OCI-LY7 (cell line): ENCODE measurements around the gene GDNF. TPM values are rescaled to one million over a fixed set of nuclear protein-coding genes. Genes with fewer than 3 reads are reported as not detected.

Experiments used
- BruUV-seq: library from RNA; stranded (reverse); fragments of 400-500 nt; replicated peaks from 2 replicates; lab custom pipeline; 2021; lab: Mats Ljungman, UMichigan
- CTCF ChIA-PET: fragments of 300-600 bp; sonication (Branson Sonifier 250); formaldehyde crosslinking; loops from one replicate; lab custom pipeline; 2022; ENCODE audit warnings: antibody characterized with exemption; ENCODE audit not compliant: unreplicated experiment; lab: Charles Lee
- POLR2A ChIA-PET: fragments of 300-600 bp; sonication (Branson Sonifier 250); formaldehyde crosslinking; loops from one replicate; lab custom pipeline; 2022; ENCODE audit warnings: antibody characterized with exemption; lab: Charles Lee
- DNase-seq: peaks from one replicate; pipeline ENCODE4 v3.0.0-alpha.2; 2015; ENCODE audit warnings: low spot score
- H2AFZ ChIP-seq: fragments of 200-600 bp; sonication (generic), shearing (Covaris generic); 2 replicates; pipeline ENCODE4 v1.6.1; 2014; ENCODE audit warnings: mild to moderate bottlenecking, antibody characterized with exemption, low read length, moderate library complexity
- H3K27ac ChIP-seq: fragments of 200-600 bp; sonication (generic); 2 replicates; pipeline ENCODE4 v1.5.1; 2014; ENCODE audit warnings: mixed run types, low read depth, mild to moderate bottlenecking, moderate library complexity, low read length, inconsistent platforms; ENCODE audit not compliant: poor library complexity, severe bottlenecking
- H3K36me3 ChIP-seq: fragments of 200-600 bp; sonication (generic); 2 replicates; pipeline ENCODE4 v1.6.1; 2014; ENCODE audit warnings: mild to moderate bottlenecking, antibody characterized with exemption, low read length, moderate library complexity, mixed read lengths; ENCODE audit not compliant: insufficient read depth
- H3K4me1 ChIP-seq: fragments of 200-600 bp; sonication (generic); 2 replicates; pipeline ENCODE4 v1.5.1; 2014; ENCODE audit warnings: mild to moderate bottlenecking, low read length; ENCODE audit not compliant: insufficient read depth, poor library complexity, severe bottlenecking
- H3K4me2 ChIP-seq: fragments of 200-600 bp; sonication (generic); 2 replicates; pipeline ENCODE4 v1.6.1; 2014; ENCODE audit warnings: mild to moderate bottlenecking, low read length
- H3K4me3 ChIP-seq: fragments of 200-600 bp; sonication (generic); 2 replicates; pipeline ENCODE4 v1.5.1; 2014; ENCODE audit warnings: mild to moderate bottlenecking, low read depth, low read length; ENCODE audit not compliant: poor library complexity, severe bottlenecking
- H3K79me2 ChIP-seq: fragments of 200-600 bp; sonication (generic); 2 replicates; pipeline ENCODE4 v1.6.1; 2016; ENCODE audit warnings: low read depth, mild to moderate bottlenecking, low read length, moderate library complexity, mixed read lengths; ENCODE audit not compliant: insufficient read depth
- H3K9me2 ChIP-seq: fragments of 200-600 bp; sonication (generic); 2 replicates; pipeline ENCODE4 v1.6.1; 2016; ENCODE audit warnings: mild to moderate bottlenecking, low read length, mixed read lengths; ENCODE audit not compliant: insufficient read depth
- H3K9me3 ChIP-seq: fragments of 200-600 bp; sonication (generic); 2 replicates; pipeline ENCODE4 v1.6.1; 2014; ENCODE audit warnings: mild to moderate bottlenecking, mixed run types, low read length, mixed read lengths
- H4K20me1 ChIP-seq: fragments of 200-600 bp; sonication (generic); 2 replicates; pipeline ENCODE4 v1.6.1; 2014; ENCODE audit warnings: mild to moderate bottlenecking, antibody characterized with exemption, low read length, moderate library complexity, mixed read lengths; ENCODE audit not compliant: insufficient read depth
- EZH2phosphoT487 ChIP-seq: fragments of 200-600 bp; sonication (generic); IDR thresholded peaks from 2 replicates; pipeline ENCODE4 v1.6.1; 2018; ENCODE audit warnings: low read depth, borderline replicate concordance, mild to moderate bottlenecking, mixed run types, antibody characterized with exemption, low read length, moderate library complexity, mixed read lengths
- intact Hi-C: fragments of 100-400 bp; cut with micrococcal nuclease; formaldehyde crosslinking; loops from one replicate; pipeline ENCODE4 v1.10.0; 2022; ENCODE audit not compliant: unreplicated experiment
- total RNA-seq, 2 experiments: library from RNA; depleted of rRNA in 1 of 2; stranded (reverse); fragments of >200 nt in 1 of 2; shearing (Covaris generic) in 1 of 2; gene quantifications; 2 replicates each; pipeline ENCODE4 v1.2.3, GENCODE V29; 2014 to 2022
- TF ChIP-seq, protein P1 (sequence below): fragments of 200-600 bp; sonication (generic); conservative IDR thresholded peaks from 2 replicates; pipeline ENCODE4 v1.5.1; 2014; ENCODE audit warnings: mild to moderate bottlenecking, antibody characterized with exemption, low read length, moderate library complexity, mixed read lengths

The GDNF gene
- total RNA-seq, 2 experiments from 2014 or later, result 0.03 TPM; not detected in 1

- no peaks in the 10 kb centered on the region for H4K20me1 ChIP-seq
- TF ChIP-seq, protein P1, sequence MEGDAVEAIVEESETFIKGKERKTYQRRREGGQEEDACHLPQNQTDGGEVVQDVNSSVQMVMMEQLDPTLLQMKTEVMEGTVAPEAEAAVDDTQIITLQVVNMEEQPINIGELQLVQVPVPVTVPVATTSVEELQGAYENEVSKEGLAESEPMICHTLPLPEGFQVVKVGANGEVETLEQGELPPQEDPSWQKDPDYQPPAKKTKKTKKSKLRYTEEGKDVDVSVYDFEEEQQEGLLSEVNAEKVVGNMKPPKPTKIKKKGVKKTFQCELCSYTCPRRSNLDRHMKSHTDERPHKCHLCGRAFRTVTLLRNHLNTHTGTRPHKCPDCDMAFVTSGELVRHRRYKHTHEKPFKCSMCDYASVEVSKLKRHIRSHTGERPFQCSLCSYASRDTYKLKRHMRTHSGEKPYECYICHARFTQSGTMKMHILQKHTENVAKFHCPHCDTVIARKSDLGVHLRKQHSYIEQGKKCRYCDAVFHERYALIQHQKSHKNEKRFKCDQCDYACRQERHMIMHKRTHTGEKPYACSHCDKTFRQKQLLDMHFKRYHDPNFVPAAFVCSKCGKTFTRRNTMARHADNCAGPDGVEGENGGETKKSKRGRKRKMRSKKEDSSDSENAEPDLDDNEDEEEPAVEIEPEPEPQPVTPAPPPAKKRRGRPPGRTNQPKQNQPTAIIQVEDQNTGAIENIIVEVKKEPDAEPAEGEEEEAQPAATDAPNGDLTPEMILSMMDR, result no peak
- TF ChIP-seq EZH2phosphoT487, result no peak
- H3K4me3 ChIP-seq, result no peak overlapping the region
- no peaks in the 10 kb centered on the region for H3K79me2 ChIP-seq
- no peak for DNase-seq
- no peak overlapping the region for H3K4me2 ChIP-seq
- no peak overlapping the region for H2AFZ ChIP-seq
- no peaks in the 10 kb centered on the region for H3K4me1 ChIP-seq
- no peaks in the 10 kb centered on the region for H3K36me3 ChIP-seq
- H3K9me2 ChIP-seq, result no peaks in the 10 kb centered on the region
- no TSS peak for BruUV-seq
- POLR2A ChIA-PET, result no interaction called here
- CTCF ChIA-PET, result no interaction called here
- no peaks in the 10 kb centered on the region for H3K9me3 ChIP-seq
- intact Hi-C loops, result no loop called here
- no peak overlapping the region for H3K27ac ChIP-seq
These were observed 15.6 kb upstream of the GDNF start for GRCh38 chr5:37855438-37855837.

DNA sequence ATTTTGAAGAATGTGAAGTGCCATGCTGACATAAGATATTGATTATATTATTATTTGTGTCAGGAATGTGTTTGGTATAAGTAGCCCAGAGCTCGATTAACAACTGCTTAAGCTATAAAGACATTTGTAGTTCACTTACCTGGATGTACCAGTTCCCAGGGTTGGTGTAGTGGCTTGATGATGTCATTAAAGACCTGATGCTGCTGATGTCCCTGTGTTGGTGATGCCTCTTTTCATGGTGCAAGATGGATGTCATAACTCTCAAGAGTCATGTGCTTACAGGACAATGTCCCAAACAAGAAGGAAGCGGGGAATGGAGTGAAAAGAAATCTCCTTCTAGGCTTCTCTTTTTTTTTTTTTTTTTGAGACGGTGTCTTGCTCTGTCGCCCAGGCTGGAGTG is 11.5 kb upstream of the GDNF start:
- H3K4me2 ChIP-seq, result no peak overlapping the region
- H3K36me3 ChIP-seq, result no peaks in the 10 kb centered on the region
- intact Hi-C loops, result no loop called here
- CTCF ChIA-PET, result no interaction called here
- no peaks in the 10 kb centered on the region for H3K4me1 ChIP-seq
- no peaks in the 10 kb centered on the region for H3K79me2 ChIP-seq
- H3K9me3 ChIP-seq, result no peaks in the 10 kb centered on the region
- H2AFZ ChIP-seq, result no peak overlapping the region
- H3K27ac ChIP-seq, result no peak overlapping the region
- no peaks in the 10 kb centered on the region for H3K9me2 ChIP-seq
- POLR2A ChIA-PET, result interaction anchor here (1.2 kb wide), 1 partner anchor 15 kb away, joined by 3 read pairs; no protein-coding TSS in a partner anchor
- TF ChIP-seq EZH2phosphoT487, result no peak
- no peak for DNase-seq
- no TSS peak for BruUV-seq
- no peaks in the 10 kb centered on the region for H4K20me1 ChIP-seq
- no peak overlapping the region for H3K4me3 ChIP-seq

DNA sequence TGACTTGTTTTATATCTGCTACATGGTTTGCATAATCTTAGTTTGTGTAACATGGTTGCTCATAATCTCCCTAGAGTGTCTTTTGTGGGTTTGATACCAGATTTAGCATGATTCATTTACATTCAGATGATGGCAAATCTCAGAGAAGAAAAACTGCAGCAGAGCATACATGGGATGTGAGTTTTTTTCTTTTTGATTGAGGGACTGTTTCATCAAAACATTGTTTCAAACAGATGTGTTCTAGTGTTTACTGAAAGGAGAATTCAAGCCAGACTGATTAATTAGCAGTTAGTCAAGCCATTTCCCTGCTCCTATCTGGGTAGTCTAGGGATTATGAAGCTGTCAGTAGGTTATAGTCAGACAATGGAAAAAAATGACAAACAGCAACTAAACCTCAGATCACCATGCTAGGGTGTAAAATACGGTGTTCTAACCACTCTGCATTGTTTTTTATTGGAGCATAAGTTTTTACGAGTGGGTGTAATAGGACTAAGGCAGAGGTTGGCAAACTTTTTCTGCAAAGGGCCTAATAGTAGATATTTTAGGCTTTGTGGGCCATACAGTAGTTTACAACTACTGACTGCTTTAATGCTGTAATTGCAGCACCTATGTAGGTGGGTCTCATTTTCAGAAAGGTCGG is 10.5 kb upstream of the GDNF start:
- Histone ChIP-seq H3K4me3 (no peak overlapping the region), H2AFZ (no peak overlapping the region), H3K4me2 (no peak overlapping the region), H3K4me1 (no peaks in the 10 kb centered on the region), H3K36me3 (no peaks in the 10 kb centered on the region), H3K27ac (no peak overlapping the region), H4K20me1 (no peaks in the 10 kb centered on the region), H3K79me2 (no peaks in the 10 kb centered on the region), H3K9me3 (no peaks in the 10 kb centered on the region), H3K9me2 (no peaks in the 10 kb centered on the region)
- intact Hi-C loops, result no loop called here
- BruUV-seq, result no TSS peak
- TF ChIP-seq EZH2phosphoT487, result no peak
- TF ChIP-seq, protein P1, result no peak
- no peak for DNase-seq
- CTCF ChIA-PET, result no interaction called here
- POLR2A ChIA-PET, result interaction anchor here (1.2 kb wide), 1 partner anchor 16 kb away, joined by 3 read pairs; no protein-coding TSS in a partner anchor
